Measurements from ENCODE around the gene ERCC1.

ERCC1 gene

GRCh38 chr19:45362291-45362690, 61.4 kb downstream of the ERCC1 start:
- H3K36me3 ChIP-seq (ENCODE audit: control insufficient read depth, low read length), result peaks cover 7% of the 10 kb centered on the region
- H3K4me2 ChIP-seq (ENCODE audit: low read length), result no peak overlapping the region
- TF ChIP-seq CTCF (IDR thresholded peaks at IDR 0.05; ENCODE audit: low read depth, low read length, poor library complexity, severe bottlenecking) (no peak), EZH2phosphoT487 (IDR thresholded peaks at IDR 0.05; ENCODE audit: borderline replicate concordance, low read length) (no peak)
- H3K4me1 ChIP-seq (ENCODE audit: control insufficient read depth, low read length), result no peaks in the 10 kb centered on the region
- no peak overlapping the region for H3K4me3 ChIP-seq (ENCODE audit: low read length)
- H3K79me2 ChIP-seq (ENCODE audit: control insufficient read depth, low read length), result no peaks in the 10 kb centered on the region
- H3F3A ChIP-seq (ENCODE audit: control insufficient read depth, insufficient read depth), result no peaks in the 10 kb centered on the region
- H3K9me2 ChIP-seq (replicated peaks; ENCODE audit: control insufficient read depth, low read length), result no peaks in the 10 kb centered on the region
- H4K20me1 ChIP-seq (ENCODE audit: control insufficient read depth, insufficient read depth, low read depth, low read length), result no peaks in the 10 kb centered on the region
- no peaks in the 10 kb centered on the region for H3K9me3 ChIP-seq (ENCODE audit: control insufficient read depth, insufficient read depth, low read length)
- no peaks in the 10 kb centered on the region for H3K27me3 ChIP-seq (ENCODE audit: control insufficient read depth, low read length)
- no peak overlapping the region for H3K27ac ChIP-seq (ENCODE audit: low read depth, low read length)

GRCh38 chr19:45361608-45362007, 62.1 kb downstream of the ERCC1 start:
- H3K79me2 ChIP-seq (ENCODE audit: control insufficient read depth, low read length), result no peaks in the 10 kb centered on the region
- no peaks in the 10 kb centered on the region for H3K9me3 ChIP-seq (ENCODE audit: control insufficient read depth, insufficient read depth, low read length)
- peaks cover 13% of the 10 kb centered on the region for H3K36me3 ChIP-seq (ENCODE audit: control insufficient read depth, low read length)

GRCh38 chr19:45358213-45358792, 65.4 kb downstream of the ERCC1 start:
- Histone ChIP-seq H3K4me1 (ENCODE audit: control insufficient read depth, low read length) (no peaks in the 10 kb centered on the region), H3K4me3 (ENCODE audit: low read length) (no peak overlapping the region), H3K4me2 (ENCODE audit: low read length) (no peak overlapping the region), H3K9me2 (replicated peaks; ENCODE audit: control insufficient read depth, low read length) (no peaks in the 10 kb centered on the region), H3K27me3 (ENCODE audit: control insufficient read depth, low read length) (no peaks in the 10 kb centered on the region), H3K79me2 (ENCODE audit: control insufficient read depth, low read length) (no peaks in the 10 kb centered on the region), H3F3A (ENCODE audit: control insufficient read depth, insufficient read depth) (no peaks in the 10 kb centered on the region), H3K9me3 (ENCODE audit: control insufficient read depth, insufficient read depth, low read length) (no peaks in the 10 kb centered on the region), H3K27ac (ENCODE audit: low read depth, low read length) (no peak overlapping the region), H3K36me3 (ENCODE audit: control insufficient read depth, low read length) (peaks cover 19% of the 10 kb centered on the region), H4K20me1 (ENCODE audit: control insufficient read depth, insufficient read depth, low read depth, low read length) (no peaks in the 10 kb centered on the region)
- TF ChIP-seq CTCF (IDR thresholded peaks at IDR 0.05; ENCODE audit: low read depth, low read length, poor library complexity, severe bottlenecking) (no peak), EZH2phosphoT487 (IDR thresholded peaks at IDR 0.05; ENCODE audit: borderline replicate concordance, low read length) (no peak)

More at GRCh38 chr19:45361608-45362007, 62.1 kb downstream of the ERCC1 start:
- H3K4me2 ChIP-seq (ENCODE audit: low read length), result no peak overlapping the region
- H3F3A ChIP-seq (ENCODE audit: control insufficient read depth, insufficient read depth), result no peaks in the 10 kb centered on the region
- H3K9me2 ChIP-seq (replicated peaks; ENCODE audit: control insufficient read depth, low read length), result no peaks in the 10 kb centered on the region
- H3K4me1 ChIP-seq (ENCODE audit: control insufficient read depth, low read length), result no peaks in the 10 kb centered on the region
- TF ChIP-seq EZH2phosphoT487 (IDR thresholded peaks at IDR 0.05; ENCODE audit: borderline replicate concordance, low read length) (no peak), CTCF (IDR thresholded peaks at IDR 0.05; ENCODE audit: low read depth, low read length, poor library complexity, severe bottlenecking) (no peak)
- no peaks in the 10 kb centered on the region for H4K20me1 ChIP-seq (ENCODE audit: control insufficient read depth, insufficient read depth, low read depth, low read length)
- H3K27ac ChIP-seq (ENCODE audit: low read depth, low read length), result no peak overlapping the region
- H3K4me3 ChIP-seq (ENCODE audit: low read length), result no peak overlapping the region
- H3K27me3 ChIP-seq (ENCODE audit: control insufficient read depth, low read length), result no peaks in the 10 kb centered on the region

Measured in DOHH2 (cell line).